ENCODE data around the gene POLD1. TPM values are rescaled to one million over a fixed set of nuclear protein-coding genes. Genes with fewer than 3 reads are reported as not detected.
A peak's percentile ranks its signal among the peaks of the same experiment; 100 is the strongest.
"Not testable (repeated sequence)": the region's sequence is repeated elsewhere in the genome, so short reads cannot be mapped to it uniquely, and the experiment has no call there.

The POLD1 gene
- total RNA-seq, 2 donors from 2014 or later, result 12.0 to 13.4 TPM

DNA sequence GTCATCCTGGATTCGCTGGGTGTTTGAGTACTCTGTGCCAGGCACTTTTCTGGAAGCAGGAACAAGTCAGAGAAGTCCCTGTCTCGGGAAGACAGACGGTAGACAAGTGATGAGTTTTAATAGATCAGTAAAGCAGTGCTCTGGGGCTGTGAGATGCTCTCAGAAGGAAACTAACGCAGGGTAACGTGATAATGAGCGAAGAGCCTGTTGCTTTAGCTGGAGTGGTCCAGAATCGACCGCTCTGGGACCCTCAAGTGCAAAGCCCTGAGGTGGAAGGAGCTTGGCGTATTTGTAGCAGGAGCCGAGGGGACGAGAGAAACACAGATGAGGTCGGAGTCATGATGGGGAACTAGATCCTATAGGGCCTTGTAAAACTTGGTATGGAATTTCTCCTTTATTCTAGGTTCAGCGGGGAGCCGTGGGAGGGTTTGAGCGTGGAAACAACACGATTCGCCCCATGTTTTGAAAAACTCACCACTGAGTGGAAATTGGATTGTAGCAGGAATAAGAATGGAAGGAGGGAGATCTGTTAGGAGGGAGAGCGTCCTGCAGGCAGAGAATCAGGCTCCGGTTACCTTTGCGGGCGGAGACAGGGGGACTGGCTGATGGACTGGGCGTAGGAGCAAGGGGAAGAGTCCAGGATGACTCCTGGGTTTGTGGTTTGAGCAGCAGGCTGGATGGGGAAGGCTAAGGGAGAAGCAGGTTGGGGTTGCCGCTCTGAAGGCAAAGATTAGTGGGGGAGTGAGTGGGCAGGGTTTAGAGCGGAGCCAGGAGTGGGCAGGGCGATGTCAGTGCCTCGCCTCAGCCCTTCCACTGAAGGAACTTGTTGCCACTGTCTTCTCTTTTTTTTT, 763 bp downstream of the POLD1 start:
- no peak for ATAC-seq
- DNase-seq, result no peak
- intact Hi-C loops (cut with DNase I), result no loop called here

DNA sequence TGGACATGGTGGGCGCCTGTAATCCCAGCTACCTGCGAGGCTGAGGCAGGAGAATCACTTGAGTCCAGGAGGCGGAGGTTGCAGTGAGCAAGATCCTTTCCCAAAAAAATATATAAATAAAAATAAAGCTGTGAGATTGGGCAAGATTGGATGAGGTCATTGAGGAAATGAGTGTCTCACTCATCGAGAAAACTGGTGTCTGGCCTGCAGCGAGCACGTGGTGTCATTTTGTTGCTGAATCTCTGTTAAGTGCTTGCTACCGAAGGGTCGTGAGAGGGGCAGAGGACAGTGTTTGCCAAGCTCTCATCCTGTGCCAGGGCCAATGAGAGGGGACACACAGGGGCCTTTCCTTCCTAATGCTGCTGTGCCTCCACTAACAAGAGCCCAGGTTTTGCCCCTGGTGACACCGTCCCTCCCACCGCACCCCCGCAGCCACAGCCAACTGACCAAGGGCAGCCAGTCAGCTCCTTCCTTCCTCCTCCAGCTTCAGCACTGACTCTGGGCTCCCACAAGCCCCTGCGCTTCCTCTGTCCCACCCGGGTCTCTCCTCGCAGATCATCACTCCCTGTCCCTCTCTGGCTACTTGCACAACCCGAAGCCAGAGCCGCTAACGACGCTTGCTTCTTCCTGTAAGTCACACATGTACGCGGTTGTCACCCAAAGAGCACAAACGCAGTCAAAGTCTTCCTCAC, 3.2 kb downstream of the POLD1 start:
- intact Hi-C loops (cut with DNase I), result no loop called here
- ATAC-seq (no peak), DNase-seq (peak; percentile 26)

DNA sequence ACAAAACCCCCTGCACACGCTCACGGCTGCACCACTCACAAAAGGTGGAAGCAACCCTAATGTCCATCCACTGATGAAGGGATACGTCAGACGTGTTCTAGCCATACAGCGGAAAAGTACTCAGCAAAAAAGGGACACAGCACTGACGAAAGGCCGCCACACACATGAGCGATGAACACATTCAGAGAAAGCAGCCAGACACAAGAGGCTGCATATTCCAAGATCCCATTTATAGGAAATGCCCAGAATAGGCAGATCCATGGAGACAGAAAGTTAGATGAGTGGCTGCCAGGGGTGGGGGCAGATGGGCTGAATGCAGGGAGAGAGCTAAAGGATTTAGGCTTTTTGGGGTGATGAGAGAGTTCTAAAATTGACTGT, 3.7 kb downstream of the POLD1 start:
- ATAC-seq (no peak), DNase-seq (no peak)
- intact Hi-C loops (cut with DNase I), result no loop called here

DNA sequence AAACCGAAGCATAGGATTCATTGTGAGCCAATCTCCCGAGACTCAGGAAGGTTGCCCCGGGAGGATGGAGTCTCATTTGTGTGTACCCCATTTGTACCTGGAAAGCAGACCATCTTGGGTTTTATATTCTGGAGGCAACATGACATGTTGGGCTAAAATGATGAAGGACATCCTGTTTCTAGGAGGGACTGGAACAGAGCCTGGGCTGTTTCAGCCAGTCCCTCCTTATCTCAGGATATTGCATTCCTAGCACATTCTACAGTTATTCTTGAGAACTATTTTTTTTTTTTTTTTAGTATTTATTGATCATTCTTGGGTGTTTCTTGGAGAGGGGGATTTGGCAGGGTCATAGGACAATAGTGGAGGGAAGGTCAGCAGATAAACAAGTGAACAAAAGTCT, 6.1 kb downstream of the POLD1 start:
- DNase-seq; intact Hi-C loops (cut with DNase I); ATAC-seq: not testable (repeated sequence)

DNA sequence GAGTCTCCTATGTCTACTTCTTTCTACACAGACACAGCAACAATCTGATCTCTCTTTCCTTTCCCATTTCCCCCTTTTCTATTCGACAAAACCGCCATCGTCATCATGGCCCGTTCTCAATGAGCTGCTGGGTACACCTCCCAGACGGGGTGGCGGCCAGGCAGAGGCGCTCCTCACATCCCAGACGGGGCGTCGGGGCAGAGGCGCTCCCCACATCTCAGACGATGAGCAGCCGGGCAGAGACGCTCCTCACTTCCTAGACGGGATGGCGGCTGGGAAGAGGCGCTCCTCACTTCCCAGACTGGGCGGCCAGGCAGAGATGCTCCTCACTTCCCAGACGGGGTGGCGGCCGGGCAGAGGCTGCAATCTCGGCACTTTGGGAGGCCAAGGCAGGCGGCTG, 6.8 kb downstream of the POLD1 start:
- DNase-seq; intact Hi-C loops (cut with DNase I); ATAC-seq: not testable (repeated sequence)

DNA sequence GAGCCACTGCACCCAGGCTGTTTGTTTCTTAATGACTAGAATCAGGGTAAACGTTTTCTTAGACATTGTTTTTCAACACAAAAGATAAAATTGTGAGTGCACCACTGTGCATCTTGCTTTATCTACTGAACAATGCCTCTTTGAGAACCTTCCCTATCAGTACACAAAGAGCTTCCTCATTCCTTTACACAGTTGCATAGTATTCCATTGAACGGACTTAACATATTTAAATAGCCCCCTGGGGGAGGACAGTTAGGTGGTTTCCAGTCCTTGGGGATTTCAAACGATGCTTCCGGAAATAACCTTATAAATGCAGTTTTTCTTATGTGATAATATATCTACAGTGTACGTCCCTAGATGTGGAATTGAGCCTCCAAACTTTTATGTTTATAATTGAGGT, 8.6 kb downstream of the POLD1 start:
- no peak for ATAC-seq
- intact Hi-C loops (cut with DNase I), result no loop called here
- no peak for DNase-seq

DNA sequence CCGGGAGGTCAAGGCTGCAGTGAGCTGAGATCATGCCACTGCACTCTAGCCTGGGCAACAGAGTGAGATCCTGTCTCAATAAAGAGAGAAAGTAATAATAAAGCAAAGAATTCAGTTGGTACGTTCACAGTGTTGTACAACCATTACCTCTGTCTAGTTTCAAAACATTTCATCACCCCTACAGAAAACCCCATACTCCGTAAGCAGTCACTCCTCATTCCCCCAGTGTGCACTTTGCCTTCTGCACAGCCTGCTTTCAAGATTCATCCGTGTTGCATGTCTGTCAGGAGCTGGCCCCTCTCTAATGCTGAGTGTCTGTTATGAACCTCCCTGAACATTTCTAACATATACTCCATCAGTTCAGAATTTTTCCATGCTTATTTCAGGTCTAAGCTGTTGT, 9.4 kb downstream of the POLD1 start:
- ATAC-seq (no peak), DNase-seq (no peak)
- intact Hi-C loops (cut with DNase I), result no loop called here

DNA sequence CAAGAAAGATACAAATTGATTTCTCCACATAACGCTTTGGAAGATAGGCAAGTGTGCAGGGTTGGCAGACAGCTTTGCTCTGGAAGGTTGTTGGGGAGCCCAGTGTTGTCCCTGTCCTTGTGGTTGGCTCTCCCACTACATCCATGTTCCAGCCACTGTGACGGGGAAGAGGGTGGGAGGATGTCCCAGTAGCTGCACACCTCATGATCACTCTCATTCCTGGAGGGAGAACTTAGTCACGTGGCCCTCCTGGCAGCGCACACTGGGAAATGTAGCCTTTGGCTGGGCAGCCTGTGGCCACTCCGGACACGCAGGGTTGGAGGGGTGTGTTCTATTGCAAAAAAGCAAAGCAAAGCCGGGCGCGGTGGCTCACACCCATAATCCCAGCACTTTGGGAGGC, 9.9 kb downstream of the POLD1 start:
- intact Hi-C loops (cut with DNase I), result no loop called here
- no peak for DNase-seq
- ATAC-seq, result no peak

DNA sequence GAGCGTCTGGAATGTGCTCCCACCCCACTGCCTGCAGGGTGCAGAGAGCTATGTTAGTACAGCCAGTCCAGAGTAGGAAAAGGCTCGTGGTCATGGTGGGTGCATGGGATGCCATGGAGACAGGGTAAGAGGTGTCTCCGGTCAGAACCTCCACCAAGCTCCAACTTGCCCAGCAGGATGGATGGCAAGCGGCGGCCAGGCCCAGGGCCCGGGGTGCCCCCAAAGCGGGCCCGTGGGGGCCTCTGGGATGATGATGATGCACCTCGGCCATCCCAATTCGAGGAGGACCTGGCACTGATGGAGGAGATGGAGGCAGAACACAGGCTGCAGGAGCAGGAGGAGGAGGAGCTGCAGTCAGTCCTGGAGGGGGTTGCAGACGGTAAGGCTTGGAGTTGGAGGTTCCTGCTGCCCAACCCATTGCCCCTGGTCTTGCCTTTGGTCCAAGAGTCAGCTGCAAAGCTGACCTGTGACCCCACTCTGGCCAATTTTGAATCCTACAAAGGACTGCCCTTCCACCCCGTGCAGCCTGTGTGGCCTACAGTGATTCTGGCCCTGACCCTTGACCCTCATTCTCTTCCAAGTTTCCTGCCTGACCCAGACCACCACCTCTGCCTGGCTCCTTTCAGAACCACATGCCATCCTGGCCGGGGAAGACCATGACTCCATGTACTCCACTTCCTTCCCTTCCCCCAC, 14.7 kb downstream of the POLD1 start:
- intact Hi-C loops (cut with DNase I), result no loop called here
- no peak for ATAC-seq
- no peak for DNase-seq

DNA sequence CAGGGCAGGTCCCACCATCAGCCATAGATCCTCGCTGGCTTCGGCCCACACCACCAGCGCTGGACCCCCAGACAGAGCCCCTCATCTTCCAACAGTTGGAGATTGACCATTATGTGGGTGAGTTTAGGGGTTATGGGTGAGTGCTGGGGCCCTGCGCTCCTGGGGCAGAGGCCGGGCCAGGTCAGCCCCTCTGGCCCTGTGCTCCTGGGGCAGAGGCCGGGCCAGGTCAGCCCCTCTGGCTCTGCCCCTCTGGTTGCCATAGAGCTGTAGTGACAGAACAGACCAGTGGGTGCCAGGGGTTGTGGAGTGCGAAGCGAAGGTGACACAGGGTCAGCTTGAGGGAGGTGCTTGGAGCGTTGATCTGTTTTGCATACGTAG, 15.2 kb downstream of the POLD1 start:
- ATAC-seq, result no peak
- intact Hi-C loops (cut with DNase I), result no loop called here

DNA sequence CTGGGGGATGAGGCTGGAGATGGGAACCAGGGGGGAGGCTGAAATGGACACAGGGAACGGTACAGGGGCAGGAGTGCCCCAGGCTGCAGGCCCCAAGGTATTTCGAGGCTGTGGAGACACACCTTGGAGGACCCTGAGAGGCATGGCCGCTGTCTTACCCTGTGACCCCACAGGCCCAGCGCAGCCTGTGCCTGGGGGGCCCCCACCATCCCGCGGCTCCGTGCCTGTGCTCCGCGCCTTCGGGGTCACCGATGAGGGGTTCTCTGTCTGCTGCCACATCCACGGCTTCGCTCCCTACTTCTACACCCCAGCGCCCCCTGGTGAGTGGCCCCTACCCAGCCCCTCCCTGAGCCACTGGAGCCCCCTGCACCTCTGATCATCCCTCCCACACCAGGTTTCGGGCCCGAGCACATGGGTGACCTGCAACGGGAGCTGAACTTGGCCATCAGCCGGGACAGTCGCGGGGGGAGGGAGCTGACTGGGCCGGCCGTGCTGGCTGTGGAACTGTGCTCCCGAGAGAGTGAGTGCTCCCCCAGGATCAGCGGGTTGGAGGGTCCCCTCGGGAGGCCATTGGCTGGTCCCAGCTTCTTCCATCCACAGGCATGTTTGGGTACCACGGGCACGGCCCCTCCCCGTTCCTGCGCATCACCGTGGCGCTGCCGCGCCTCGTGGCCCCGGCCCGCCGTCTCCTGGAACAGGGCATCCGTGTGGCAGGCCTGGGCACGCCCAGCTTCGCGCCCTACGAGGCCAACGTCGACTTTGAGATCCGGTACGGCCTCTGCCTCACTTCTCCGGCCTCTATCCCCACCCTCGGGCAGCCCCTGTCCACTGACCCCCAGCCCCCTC, 17.7 kb downstream of the POLD1 start:
- DNase-seq, result no peak
- no peak for ATAC-seq
- intact Hi-C loops (cut with DNase I), result no loop called here

More for the DNA sequence above, 15.2 kb downstream of the POLD1 start:
- no peak for DNase-seq

DNA sequence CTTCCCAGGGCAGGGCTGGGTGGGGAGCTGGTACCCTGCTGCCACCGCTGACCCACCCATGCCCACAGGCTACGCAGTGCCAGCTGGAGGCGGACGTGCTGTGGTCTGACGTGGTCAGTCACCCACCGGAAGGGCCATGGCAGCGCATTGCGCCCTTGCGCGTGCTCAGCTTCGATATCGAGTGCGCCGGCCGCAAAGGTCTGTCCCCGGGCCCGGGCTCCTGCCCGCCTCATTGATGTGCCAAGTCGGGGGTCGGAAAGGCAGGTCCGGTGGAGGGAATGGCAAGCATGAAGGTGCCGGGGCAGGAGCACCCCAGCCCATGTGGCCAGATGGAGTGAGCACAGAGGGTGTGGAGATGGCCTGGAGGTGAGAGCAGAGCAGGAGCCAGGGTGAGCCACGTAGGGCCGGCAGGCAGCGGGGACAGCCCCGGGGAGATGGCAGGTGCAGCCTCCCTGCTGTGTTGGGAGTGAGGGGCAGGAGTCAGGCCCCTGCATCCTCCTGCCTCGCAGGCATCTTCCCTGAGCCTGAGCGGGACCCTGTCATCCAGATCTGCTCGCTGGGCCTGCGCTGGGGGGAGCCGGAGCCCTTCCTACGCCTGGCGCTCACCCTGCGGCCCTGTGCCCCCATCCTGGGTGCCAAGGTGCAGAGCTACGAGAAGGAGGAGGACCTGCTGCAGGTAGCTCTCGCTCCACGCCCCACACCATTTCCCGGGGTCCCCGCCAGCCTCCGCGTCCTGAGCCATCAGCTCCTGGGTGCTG, 18.6 kb downstream of the POLD1 start:
- no peak for ATAC-seq
- no peak for DNase-seq
- intact Hi-C loops (cut with DNase I), result no loop called here

DNA sequence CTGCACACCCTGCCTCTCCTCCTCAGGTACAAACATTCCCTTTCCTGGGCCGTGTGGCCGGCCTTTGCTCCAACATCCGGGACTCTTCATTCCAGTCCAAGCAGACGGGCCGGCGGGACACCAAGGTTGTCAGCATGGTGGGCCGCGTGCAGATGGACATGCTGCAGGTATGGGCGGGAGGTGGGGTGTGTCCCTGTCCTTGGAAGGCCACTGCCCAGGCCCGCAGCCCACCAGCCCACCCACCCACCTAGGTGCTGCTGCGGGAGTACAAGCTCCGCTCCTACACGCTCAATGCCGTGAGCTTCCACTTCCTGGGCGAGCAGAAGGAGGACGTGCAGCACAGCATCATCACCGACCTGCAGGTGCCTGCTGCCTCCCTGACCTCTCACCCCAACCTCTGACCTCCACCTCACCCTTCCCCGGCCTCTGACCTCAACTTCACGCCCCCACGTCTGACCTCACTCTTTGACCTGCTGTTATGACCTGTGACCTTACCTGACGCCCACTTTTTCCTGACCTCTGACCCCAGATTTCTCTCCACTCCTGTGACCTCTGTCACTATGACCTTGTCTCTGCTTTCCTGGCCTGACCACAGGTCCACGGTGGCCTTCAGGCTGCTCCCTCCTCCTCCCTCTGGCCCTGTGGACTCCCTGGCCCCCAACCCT, 22.1 kb downstream of the POLD1 start:
- intact Hi-C loops (cut with DNase I), result no loop called here
- no peak for ATAC-seq
- DNase-seq, result no peak

DNA sequence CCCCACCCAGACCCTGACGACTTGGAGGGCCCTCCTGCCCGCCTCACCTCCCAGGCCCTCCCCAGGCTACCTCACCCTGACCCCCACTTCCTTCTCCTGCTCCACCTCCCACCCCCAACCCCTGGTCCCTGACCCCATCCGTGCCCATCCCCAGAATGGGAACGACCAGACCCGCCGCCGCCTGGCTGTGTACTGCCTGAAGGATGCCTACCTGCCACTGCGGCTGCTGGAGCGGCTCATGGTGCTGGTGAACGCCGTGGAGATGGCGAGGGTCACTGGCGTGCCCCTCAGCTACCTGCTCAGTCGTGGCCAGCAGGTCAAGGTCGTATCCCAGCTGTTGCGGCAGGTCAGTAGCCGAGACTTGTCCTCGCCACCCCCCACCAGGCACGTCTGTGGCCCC, 22.7 kb downstream of the POLD1 start:
- no peak for ATAC-seq
- intact Hi-C loops (cut with DNase I), result no loop called here
- no peak for DNase-seq

DNA sequence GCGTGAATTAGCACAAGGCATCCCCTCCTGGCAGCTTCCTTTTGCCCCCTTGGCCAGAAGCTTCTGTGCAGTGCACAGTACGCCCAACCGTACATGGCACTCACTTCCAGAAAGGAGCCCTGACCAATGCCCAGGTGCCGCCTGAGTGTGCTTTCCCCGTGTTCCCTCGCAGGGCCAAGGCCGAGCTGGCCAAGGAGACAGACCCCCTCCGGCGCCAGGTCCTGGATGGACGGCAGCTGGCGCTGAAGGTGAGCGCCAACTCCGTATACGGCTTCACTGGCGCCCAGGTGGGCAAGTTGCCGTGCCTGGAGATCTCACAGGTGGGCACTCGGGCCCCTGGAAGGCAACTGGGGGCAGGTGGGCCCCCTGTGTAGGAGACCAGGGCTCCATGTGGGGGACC, 25.2 kb downstream of the POLD1 start:
- DNase-seq (no peak), ATAC-seq (no peak)
- intact Hi-C loops (cut with DNase I), result no loop called here

DNA sequence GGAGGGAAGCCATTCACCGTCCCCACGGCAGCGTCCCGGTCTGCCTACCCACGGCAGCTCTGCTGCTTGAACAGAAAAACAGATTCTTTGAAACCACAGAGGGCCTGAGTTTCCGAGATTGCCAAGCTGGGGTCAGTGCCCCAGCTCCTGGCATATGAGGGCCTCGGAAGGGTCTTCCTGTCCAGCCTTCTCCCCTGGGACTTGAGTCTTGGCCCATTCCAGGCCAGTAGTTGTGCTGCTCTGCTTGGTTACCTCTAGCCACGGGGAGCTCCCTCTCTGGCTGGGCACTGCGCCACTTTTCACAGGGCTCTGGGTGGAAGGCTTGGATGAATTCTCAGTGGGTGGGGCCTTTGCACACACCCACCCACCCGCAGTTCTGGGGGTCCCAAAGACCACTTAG, 26.0 kb downstream of the POLD1 start:
- DNase-seq, result no peak
- ATAC-seq, result no peak
- intact Hi-C loops (cut with DNase I), result loop anchor here in 1 of 2 donors (5.0 kb wide), 1 partner anchor 48 kb away; no protein-coding TSS in a partner anchor

DNA sequence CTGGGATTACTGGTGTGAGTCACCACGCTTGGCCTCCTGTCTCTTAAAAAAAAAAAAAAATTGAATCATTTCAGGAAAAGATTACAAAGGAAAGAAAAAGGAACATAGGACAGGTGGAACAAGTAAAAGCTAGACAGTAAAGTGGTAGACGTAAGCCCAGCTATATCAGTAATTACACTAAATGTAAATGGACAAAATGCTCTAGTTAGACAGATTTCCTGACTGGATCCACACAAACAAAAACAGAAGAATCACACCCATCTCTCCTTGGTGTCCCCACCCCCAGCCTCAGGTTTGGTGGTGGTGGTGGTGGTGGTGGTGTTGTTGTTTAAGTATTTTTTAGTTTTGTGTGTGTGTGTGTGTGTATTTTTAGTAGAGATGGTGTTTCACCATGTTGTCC, 28.3 kb downstream of the POLD1 start:
- ATAC-seq (no peak), DNase-seq (no peak)
- intact Hi-C loops (cut with DNase I), result loop anchor here in 1 of 2 donors (5.0 kb wide), 1 partner anchor 50 kb away; no protein-coding TSS in a partner anchor

DNA sequence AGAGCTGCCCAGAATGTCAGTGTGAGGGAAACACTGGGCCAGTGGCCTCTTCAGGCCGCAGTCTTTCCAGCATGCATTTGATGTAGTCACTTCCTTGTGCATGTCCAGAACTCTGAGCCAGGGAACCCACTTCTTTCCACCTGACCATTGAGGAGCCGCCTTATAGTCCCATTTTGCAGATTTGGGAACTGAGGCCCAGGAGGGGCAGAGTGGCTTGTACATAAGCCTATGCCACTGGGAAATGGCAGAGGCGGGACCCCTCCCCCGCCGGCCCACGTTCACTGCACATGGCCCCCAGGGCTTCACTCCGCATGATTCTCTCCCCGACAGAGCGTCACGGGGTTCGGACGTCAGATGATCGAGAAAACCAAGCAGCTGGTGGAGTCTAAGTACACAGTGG, 28.9 kb downstream of the POLD1 start:
- no peak for ATAC-seq
- no peak for DNase-seq
- intact Hi-C loops (cut with DNase I), result loop anchor here in 1 of 2 donors (5.0 kb wide), 1 partner anchor 51 kb away; no protein-coding TSS in a partner anchor
